GM19023 (cell line): ENCODE measurements around the gene SCPEP1.
"Not testable (repeated sequence)": the region's sequence is repeated elsewhere in the genome, so short reads cannot be mapped to it uniquely, and the experiment has no call there.

Experiments
- ATAC-seq: cut with Tn5 transposase; IDR thresholded peaks from one replicate; pipeline ENCODE4 v1.9.1; 2021; ENCODE audit warnings: mild to moderate bottlenecking, moderate library complexity; ENCODE audit not compliant: unreplicated experiment

Gene SCPEP1

GRCh38 chr17:56977673-56978395 lies at the start of gene SCPEP1:
TSS of gene SCPEP1 (plus strand) at chr17:56978131. CDS start at chr17:56978160, 29 bp downstream.
- peak; percentile 76 for ATAC-seq

- no peak for ATAC-seq
Measured at GRCh38 chr17:56928586-56928985, 49.3 kb upstream of the SCPEP1 start.

GRCh38 chr17:56929362-56929969 lies 48.5 kb upstream of the SCPEP1 start:
- no peak for ATAC-seq

- ATAC-seq = no peak
Measured at GRCh38 chr17:56930739-56931337, 47.1 kb upstream of the SCPEP1 start.

- ATAC-seq = no peak
Measured at GRCh38 chr17:56933151-56933745, 44.7 kb upstream of the SCPEP1 start.

GRCh38 chr17:56933868-56934267 lies 44.1 kb upstream of the SCPEP1 start:
- no peak for ATAC-seq

- no peak for ATAC-seq
Measured at GRCh38 chr17:56934280-56934679, 43.7 kb upstream of the SCPEP1 start.

GRCh38 chr17:56935461-56935860 lies 42.5 kb upstream of the SCPEP1 start:
- no peak for ATAC-seq

GRCh38 chr17:56936697-56937322 lies 41.1 kb upstream of the SCPEP1 start:
- no peak for ATAC-seq

- ATAC-seq = no peak
Measured at GRCh38 chr17:56937687-56938086, 40.2 kb upstream of the SCPEP1 start.

- ATAC-seq = not testable (repeated sequence)
Measured at GRCh38 chr17:56938206-56938605, 39.7 kb upstream of the SCPEP1 start.

GRCh38 chr17:56939869-56940484 lies 38.0 kb upstream of the SCPEP1 start:
- ATAC-seq = no peak

GRCh38 chr17:56943505-56944125 lies 34.3 kb upstream of the SCPEP1 start:
- ATAC-seq = no peak

GRCh38 chr17:56945938-56946505 lies 31.9 kb upstream of the SCPEP1 start:
- no peak for ATAC-seq

- no peak for ATAC-seq
Measured at GRCh38 chr17:56947741-56948140, 30.2 kb upstream of the SCPEP1 start.

- ATAC-seq = no peak
Measured at GRCh38 chr17:56948491-56948890, 29.4 kb upstream of the SCPEP1 start.

GRCh38 chr17:56949595-56949994 lies 28.3 kb upstream of the SCPEP1 start:
- ATAC-seq = no peak

GRCh38 chr17:56956992-56957391 lies 20.9 kb upstream of the SCPEP1 start:
- no peak for ATAC-seq

GRCh38 chr17:56960596-56961538 lies 17.1 kb upstream of the SCPEP1 start, which contains the start of gene COIL:
TSS of gene COIL (minus strand) at chr17:56961050. CDS start at chr17:56961019, 31 bp downstream.
- peak; percentile 98 for ATAC-seq
